Ishikawa (cell line): Measurements from ENCODE around the gene TMEM181.

Experiments used
- CEBPB ChIP-seq: IDR thresholded peaks from 2 replicates; pipeline ENCODE4 v1.6.1; 2012
- CREB1 ChIP-seq: IDR thresholded peaks from 2 replicates; pipeline ENCODE4 v1.6.1; 2012; ENCODE audit warnings: low read depth
- EGR1 ChIP-seq: IDR thresholded peaks from 2 replicates; pipeline ENCODE4 v1.6.1; 2012
- EP300 ChIP-seq: IDR thresholded peaks from 2 replicates; pipeline ENCODE4 v1.6.1; 2012; ENCODE audit warnings: borderline replicate concordance
- FOXM1 ChIP-seq: IDR thresholded peaks from 2 replicates; pipeline ENCODE4 v1.6.1; 2012; ENCODE audit warnings: low read depth, borderline replicate concordance
- NFIC ChIP-seq: IDR thresholded peaks from 2 replicates; pipeline ENCODE4 v1.6.1; 2012
- RAD21 ChIP-seq: IDR thresholded peaks from 2 replicates; pipeline ENCODE4 v1.6.1; 2012; ENCODE audit warnings: low read depth
- TAF1 ChIP-seq: IDR thresholded peaks from 2 replicates; pipeline ENCODE4 v1.6.1; 2012; ENCODE audit warnings: low read depth, mild to moderate bottlenecking
- TCF12 ChIP-seq: IDR thresholded peaks from 2 replicates; pipeline ENCODE4 v1.6.1; 2012; ENCODE audit warnings: low read depth
- TEAD4 ChIP-seq: IDR thresholded peaks from 2 replicates; pipeline ENCODE4 v1.6.1; 2012
- YY1 ChIP-seq: IDR thresholded peaks from 2 replicates; pipeline ENCODE4 v1.6.1; 2012; ENCODE audit warnings: low read depth
- ZBTB7A ChIP-seq: IDR thresholded peaks from 2 replicates; pipeline ENCODE4 v1.6.1; 2012; ENCODE audit warnings: low read depth
- TF ChIP-seq, protein P1 (sequence below): IDR thresholded peaks from 2 replicates; pipeline ENCODE4 v1.6.1; 2012
- TF ChIP-seq, protein P2 (sequence below): IDR thresholded peaks from 2 replicates; pipeline ENCODE4 v1.6.1; 2012; ENCODE audit warnings: low read depth, mild to moderate bottlenecking
- TF ChIP-seq, protein P3 (sequence below): IDR thresholded peaks from 2 replicates; pipeline ENCODE4 v1.6.1; 2012

The TMEM181 gene

DNA sequence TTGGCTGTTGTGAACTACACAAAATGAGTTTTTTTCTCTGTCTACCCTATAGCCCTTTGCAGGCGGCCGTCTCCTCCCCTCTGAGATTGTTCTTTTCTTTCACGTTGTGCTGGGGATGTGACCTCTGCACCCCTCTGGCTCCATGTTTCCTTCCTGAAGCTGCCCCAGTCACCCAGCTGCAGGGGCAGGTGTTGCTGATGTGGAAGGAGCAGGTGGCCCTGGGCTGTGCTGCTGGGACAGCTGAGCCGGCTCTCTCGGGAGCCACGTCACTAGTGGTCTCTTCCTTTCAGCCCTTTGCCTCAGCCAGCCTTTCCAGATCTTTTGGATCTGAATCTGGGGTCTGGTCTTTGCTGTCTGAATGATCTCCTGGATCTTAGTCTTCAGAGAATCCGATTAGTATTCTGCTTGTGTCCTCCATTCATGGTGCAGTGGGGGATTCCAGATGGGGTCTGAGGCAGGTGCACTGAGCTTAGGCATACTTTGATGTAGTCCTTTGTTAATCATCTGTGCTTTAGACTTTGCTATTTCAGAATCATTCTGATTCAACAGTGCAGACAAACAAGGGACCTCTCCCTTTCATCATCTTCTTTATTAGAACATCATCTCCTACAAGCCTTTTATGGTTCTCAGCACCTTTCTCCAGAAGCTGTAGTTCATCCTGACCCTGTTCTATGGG is 31.4 kb downstream of the TMEM181 start:
- no peak for TF ChIP-seq YY1
- no peak for TF ChIP-seq TEAD4
- no peak for TF ChIP-seq NFIC
- TF ChIP-seq EP300, result no peak
- TF ChIP-seq TAF1, result no peak
- no peak for TF ChIP-seq CEBPB
- TF ChIP-seq, protein P1, sequence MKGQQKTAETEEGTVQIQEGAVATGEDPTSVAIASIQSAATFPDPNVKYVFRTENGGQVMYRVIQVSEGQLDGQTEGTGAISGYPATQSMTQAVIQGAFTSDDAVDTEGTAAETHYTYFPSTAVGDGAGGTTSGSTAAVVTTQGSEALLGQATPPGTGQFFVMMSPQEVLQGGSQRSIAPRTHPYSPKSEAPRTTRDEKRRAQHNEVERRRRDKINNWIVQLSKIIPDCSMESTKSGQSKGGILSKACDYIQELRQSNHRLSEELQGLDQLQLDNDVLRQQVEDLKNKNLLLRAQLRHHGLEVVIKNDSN, result no peak
- TF ChIP-seq, protein P2, sequence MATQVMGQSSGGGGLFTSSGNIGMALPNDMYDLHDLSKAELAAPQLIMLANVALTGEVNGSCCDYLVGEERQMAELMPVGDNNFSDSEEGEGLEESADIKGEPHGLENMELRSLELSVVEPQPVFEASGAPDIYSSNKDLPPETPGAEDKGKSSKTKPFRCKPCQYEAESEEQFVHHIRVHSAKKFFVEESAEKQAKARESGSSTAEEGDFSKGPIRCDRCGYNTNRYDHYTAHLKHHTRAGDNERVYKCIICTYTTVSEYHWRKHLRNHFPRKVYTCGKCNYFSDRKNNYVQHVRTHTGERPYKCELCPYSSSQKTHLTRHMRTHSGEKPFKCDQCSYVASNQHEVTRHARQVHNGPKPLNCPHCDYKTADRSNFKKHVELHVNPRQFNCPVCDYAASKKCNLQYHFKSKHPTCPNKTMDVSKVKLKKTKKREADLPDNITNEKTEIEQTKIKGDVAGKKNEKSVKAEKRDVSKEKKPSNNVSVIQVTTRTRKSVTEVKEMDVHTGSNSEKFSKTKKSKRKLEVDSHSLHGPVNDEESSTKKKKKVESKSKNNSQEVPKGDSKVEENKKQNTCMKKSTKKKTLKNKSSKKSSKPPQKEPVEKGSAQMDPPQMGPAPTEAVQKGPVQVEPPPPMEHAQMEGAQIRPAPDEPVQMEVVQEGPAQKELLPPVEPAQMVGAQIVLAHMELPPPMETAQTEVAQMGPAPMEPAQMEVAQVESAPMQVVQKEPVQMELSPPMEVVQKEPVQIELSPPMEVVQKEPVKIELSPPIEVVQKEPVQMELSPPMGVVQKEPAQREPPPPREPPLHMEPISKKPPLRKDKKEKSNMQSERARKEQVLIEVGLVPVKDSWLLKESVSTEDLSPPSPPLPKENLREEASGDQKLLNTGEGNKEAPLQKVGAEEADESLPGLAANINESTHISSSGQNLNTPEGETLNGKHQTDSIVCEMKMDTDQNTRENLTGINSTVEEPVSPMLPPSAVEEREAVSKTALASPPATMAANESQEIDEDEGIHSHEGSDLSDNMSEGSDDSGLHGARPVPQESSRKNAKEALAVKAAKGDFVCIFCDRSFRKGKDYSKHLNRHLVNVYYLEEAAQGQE, result no peak
- TF ChIP-seq, protein P3, sequence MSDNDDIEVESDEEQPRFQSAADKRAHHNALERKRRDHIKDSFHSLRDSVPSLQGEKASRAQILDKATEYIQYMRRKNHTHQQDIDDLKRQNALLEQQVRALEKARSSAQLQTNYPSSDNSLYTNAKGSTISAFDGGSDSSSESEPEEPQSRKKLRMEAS, result no peak
- no peak for TF ChIP-seq CREB1
- no peak for TF ChIP-seq TCF12

DNA sequence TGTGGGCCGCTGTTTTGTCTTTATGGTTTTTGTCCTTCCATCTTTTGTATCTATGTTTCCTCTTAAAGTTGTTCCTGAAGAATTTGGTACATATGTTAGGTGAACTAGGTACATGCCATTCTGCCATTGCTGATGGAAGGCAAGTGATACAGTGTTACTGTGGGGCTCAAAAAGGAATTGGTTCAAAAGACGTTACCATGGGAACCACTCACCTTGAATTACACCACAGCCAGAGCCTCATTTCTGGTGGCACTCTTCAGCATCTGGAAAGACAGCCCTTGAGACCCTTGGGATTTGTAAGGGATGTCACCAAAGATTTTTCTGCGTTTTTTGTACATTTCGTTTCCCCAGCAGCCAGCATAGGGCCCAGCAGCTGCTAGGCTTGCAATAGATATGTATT is 31.9 kb downstream of the TMEM181 start:
- TF ChIP-seq TEAD4, result no peak
- TF ChIP-seq EP300, result no peak
- TF ChIP-seq, protein P3, result no peak
- TF ChIP-seq CEBPB, result no peak
- no peak for TF ChIP-seq CREB1
- TF ChIP-seq YY1, result no peak
- TF ChIP-seq TAF1, result no peak
- TF ChIP-seq, protein P1, result no peak
- TF ChIP-seq NFIC, result no peak
- TF ChIP-seq ZBTB7A, result no peak
- TF ChIP-seq FOXM1, result no peak
- TF ChIP-seq RAD21, result no peak
- TF ChIP-seq TCF12, result no peak
- TF ChIP-seq, protein P2, result no peak
- TF ChIP-seq EGR1, result no peak

DNA sequence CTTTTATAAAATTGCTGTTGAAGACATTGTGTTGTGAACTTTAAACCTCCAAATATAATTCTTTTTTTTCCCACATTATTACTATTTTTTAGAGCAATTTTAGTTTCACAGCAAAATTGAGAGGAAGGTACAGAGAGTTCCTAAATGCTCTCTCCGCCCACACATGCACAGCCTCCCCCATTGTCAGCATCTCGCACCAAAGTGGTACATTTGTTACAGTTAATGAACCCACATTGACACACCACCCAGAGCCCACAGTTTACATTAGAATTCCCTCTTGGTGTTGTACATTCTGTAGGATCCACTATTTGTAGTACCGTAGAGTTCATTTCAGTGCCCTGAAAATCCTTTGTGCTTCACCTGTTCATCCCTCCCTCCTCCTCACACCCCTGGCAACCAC is 33.8 kb downstream of the TMEM181 start:
- TF ChIP-seq EGR1 (no peak), TEAD4 (no peak), CEBPB (no peak), NFIC (no peak), FOXM1 (no peak), ZBTB7A (no peak), TCF12 (no peak), RAD21 (no peak), YY1 (no peak)
- TF ChIP-seq, protein P1, result no peak
- TF ChIP-seq, protein P2, result no peak

DNA sequence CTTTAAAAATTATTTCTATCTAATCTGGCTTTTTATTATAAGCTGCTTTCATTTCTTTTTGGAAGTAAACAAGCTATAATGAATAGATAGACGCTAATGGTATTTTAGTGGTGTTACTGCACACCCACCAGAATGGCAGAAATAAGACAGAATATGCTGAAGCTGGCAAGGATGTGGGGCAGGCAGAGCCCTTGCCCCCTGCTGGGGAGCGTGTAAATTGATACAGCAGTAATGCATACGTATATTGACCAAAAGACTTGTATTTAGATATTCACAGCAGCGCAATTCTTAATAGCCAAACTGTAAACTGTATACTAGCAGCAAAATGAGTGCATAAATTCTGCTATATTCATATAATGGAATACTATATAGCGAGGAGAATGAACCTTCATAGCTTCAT is 35.3 kb downstream of the TMEM181 start:
- no peak for TF ChIP-seq TAF1
- TF ChIP-seq, protein P3, result no peak
- TF ChIP-seq TCF12, result no peak
- no peak for TF ChIP-seq CREB1
- TF ChIP-seq, protein P2, result no peak
- TF ChIP-seq, protein P1, result no peak
- no peak for TF ChIP-seq EP300
- TF ChIP-seq EGR1, result no peak
- no peak for TF ChIP-seq ZBTB7A
- TF ChIP-seq CEBPB, result no peak
- no peak for TF ChIP-seq TEAD4
- TF ChIP-seq FOXM1, result no peak
- TF ChIP-seq YY1, result no peak
- no peak for TF ChIP-seq RAD21
- no peak for TF ChIP-seq NFIC
